Measurements from ENCODE around the gene SRRM5. TPM values are rescaled to one million over a fixed set of nuclear protein-coding genes. Genes with fewer than 3 reads are reported as not detected.

Gene SRRM5
- total and polyA plus RNA-seq, 2 of the 13 experiments (the other 11 are each of a cell fraction or from before 2014, with no cell fraction given) = 0.11 to 0.16 TPM

GRCh38 chr19:43619262-43620060 is 7.6 kb downstream of the SRRM5 start, which contains the start of gene ZNF428 (continued):
- TF ChIP-seq IRF9 (CRISPR knock-in tag; IDR thresholded peaks at IDR 0.05; ENCODE audit: borderline replicate concordance) (no peak; the same call in 1 of the 2 replicates), NFYC (CRISPR knock-in tag; IDR thresholded peaks at IDR 0.05) (no peak), IRX3 (CRISPR knock-in tag; IDR thresholded peaks at IDR 0.05; ENCODE audit: borderline replicate concordance, low read depth) (0 out of 2 replicates have a peak, but pooled peaks have one; percentile 51), SALL1 (CRISPR knock-in tag; IDR thresholded peaks at IDR 0.05) (peak; percentile 27; the same call in 1 of the 2 replicates), REPIN1 (CRISPR knock-in tag; IDR thresholded peaks at IDR 0.05; ENCODE audit: borderline replicate concordance, low read depth) (peak; percentile 87), MAFK (conservative IDR thresholded peaks at IDR 0.05 in 1 of 2, IDR thresholded peaks at IDR 0.05 in 1 of 2; ENCODE audit: low read length in 2 of 2) (no peak), ZSCAN20 (CRISPR knock-in tag; IDR thresholded peaks at IDR 0.05; ENCODE audit: borderline replicate concordance) (0 out of 2 replicates have a peak, but pooled peaks have one; percentile 84), RFXAP (CRISPR knock-in tag; IDR thresholded peaks at IDR 0.05; ENCODE audit: borderline replicate concordance) (peak; percentile 20), SUZ12 (IDR thresholded peaks at IDR 0.05; ENCODE audit: low read depth, low read length) (0 out of 2 replicates have a peak, but pooled peaks have one; percentile 36), RBAK (CRISPR knock-in tag; IDR thresholded peaks at IDR 0.05) (no peak), DPF2 (CRISPR knock-in tag; IDR thresholded peaks at IDR 0.05; ENCODE audit: borderline replicate concordance, low read depth) (no peak), THAP8 (CRISPR knock-in tag; IDR thresholded peaks at IDR 0.05; ENCODE audit: borderline replicate concordance) (no peak), MED8 (CRISPR knock-in tag; IDR thresholded peaks at IDR 0.05; ENCODE audit: insufficient replicate concordance) (peak; percentile 76), KAT8 (CRISPR knock-in tag; IDR thresholded peaks at IDR 0.05) (peak; percentile 56), ZNF503 (CRISPR knock-in tag; IDR thresholded peaks at IDR 0.05) (peak; percentile 82; the same call in 1 of the 2 replicates), HMG20B (CRISPR knock-in tag; conservative IDR thresholded peaks at IDR 0.05) (no peak), ZBTB25 (CRISPR knock-in tag; IDR thresholded peaks at IDR 0.05) (peak; percentile 98), ATRX (CRISPR knock-in tag; IDR thresholded peaks at IDR 0.05; ENCODE audit: borderline replicate concordance) (0 out of 2 replicates have a peak, but pooled peaks have one; percentile 7), JUNB (CRISPR knock-in tag; IDR thresholded peaks at IDR 0.05; ENCODE audit: borderline replicate concordance) (no peak), ZNF354B (CRISPR knock-in tag; IDR thresholded peaks at IDR 0.05) (peak; percentile 26; the same call in 1 of the 2 replicates), KDM4B (CRISPR knock-in tag; IDR thresholded peaks at IDR 0.05) (no peak; the same call in none of the 2 replicates), TCF12 (IDR thresholded peaks at IDR 0.05) (no peak), TCF12 (CRISPR knock-in tag; IDR thresholded peaks at IDR 0.05) (peak; percentile 74; the same call in 1 of the 2 replicates)

Measured in HepG2 (cell line).